Measurements from ENCODE around the gene TRAPPC6A. TPM values are rescaled to one million over a fixed set of nuclear protein-coding genes. Genes with fewer than 3 reads are reported as not detected.

Gene TRAPPC6A
- total and polyA plus RNA-seq, 2 of the 13 experiments (the other 11 are each of a cell fraction or from before 2014, with no cell fraction given), result 6.5 to 21.0 TPM

GRCh38 chr19:45178262-45179071 lies 430 bp upstream of the TRAPPC6A start, which contains the start of gene BLOC1S3 (continued):
- TF ChIP-seq ZNF318 (CRISPR knock-in tag; IDR thresholded peaks at IDR 0.05), result no peak
- TF ChIP-seq ZXDC (CRISPR knock-in tag; IDR thresholded peaks at IDR 0.05), result no peak
- TF ChIP-seq DRAP1 (CRISPR knock-in tag; IDR thresholded peaks at IDR 0.05), result peak; percentile 91
- TF ChIP-seq EHMT2 (IDR thresholded peaks at IDR 0.05; ENCODE audit: borderline replicate concordance, low read depth, low read length), result no peak; the same call in 1 of the 2 replicates
- no peak for TF ChIP-seq MEIS2 (CRISPR knock-in tag; IDR thresholded peaks at IDR 0.05)
- no peak; the same call in 1 of the 2 replicates for TF ChIP-seq HOXA5 (CRISPR knock-in tag; IDR thresholded peaks at IDR 0.05)
- TF ChIP-seq STAG1 (CRISPR knock-in tag; IDR thresholded peaks at IDR 0.05), result peak; percentile 12; the same call in 1 of the 2 replicates
- TF ChIP-seq ZFP36L2 (CRISPR knock-in tag; IDR thresholded peaks at IDR 0.05), result no peak
- no peak for TF ChIP-seq BATF2 (CRISPR knock-in tag; IDR thresholded peaks at IDR 0.05)
- no peak for TF ChIP-seq ARNT (IDR thresholded peaks at IDR 0.05)
- no peak; the same call in 1 of the 2 replicates for TF ChIP-seq ZNF704 (CRISPR knock-in tag; IDR thresholded peaks at IDR 0.05; ENCODE audit: borderline replicate concordance)
- no peak for TF ChIP-seq IKZF4 (CRISPR knock-in tag; IDR thresholded peaks at IDR 0.05; ENCODE audit: borderline replicate concordance, low read depth, not compliant biosample characterization)
- no peak for TF ChIP-seq SP140L (CRISPR knock-in tag; IDR thresholded peaks at IDR 0.05; ENCODE audit: borderline replicate concordance)
- TF ChIP-seq NR2F2 (IDR thresholded peaks at IDR 0.05; ENCODE audit: borderline replicate concordance, low read depth), result no peak
- no peak for TF ChIP-seq PLRG1 (conservative IDR thresholded peaks at IDR 0.05)

Measured in HepG2 (cell line).